Measurements from ENCODE around the gene NBAS.
"Not testable (repeated sequence)": the region's sequence is repeated elsewhere in the genome, so short reads cannot be mapped to it uniquely, and the experiment has no call there.

NBAS gene

GRCh38 chr2:15334644-15335326 is 226.3 kb downstream of the NBAS start:
- Histone ChIP-seq H3K4me3 (ENCODE audit: low read depth, low read length) (no peak overlapping the region), H3K9me3 (ENCODE audit: control insufficient read depth, insufficient read depth, low read length) (no peaks in the 10 kb centered on the region), H3K9ac (ENCODE audit: low read depth, low read length) (no peak overlapping the region), H3K27ac (ENCODE audit: low read depth, low read length) (no peak overlapping the region), H3K27me3 (ENCODE audit: control insufficient read depth, insufficient read depth, low read length) (no peaks in the 10 kb centered on the region), H3K36me3 (ENCODE audit: control insufficient read depth, insufficient read depth, low read length) (no peaks in the 10 kb centered on the region), H3K4me1 (ENCODE audit: control insufficient read depth, insufficient read depth, low read length) (no peaks in the 10 kb centered on the region)

- H3K4me3 ChIP-seq (ENCODE audit: low read depth, low read length): no peak overlapping the region
- no peaks in the 10 kb centered on the region for H3K9me3 ChIP-seq (ENCODE audit: control insufficient read depth, insufficient read depth, low read length)
- H3K27ac ChIP-seq (ENCODE audit: low read depth, low read length): no peak overlapping the region
- no peaks in the 10 kb centered on the region for H3K27me3 ChIP-seq (ENCODE audit: control insufficient read depth, insufficient read depth, low read length)
- no peak overlapping the region for H3K9ac ChIP-seq (ENCODE audit: low read depth, low read length)
- H3K4me1 ChIP-seq (ENCODE audit: control insufficient read depth, insufficient read depth, low read length): no peaks in the 10 kb centered on the region
- H3K36me3 ChIP-seq (ENCODE audit: control insufficient read depth, insufficient read depth, low read length): 0 out of 2 replicates have a peak, but pooled peaks cover 3% of the 10 kb centered on the region
Measured at GRCh38 chr2:15331787-15332186, 229.3 kb downstream of the NBAS start.

GRCh38 chr2:15325296-15325695 is 235.8 kb downstream of the NBAS start:
- Histone ChIP-seq H3K9ac (ENCODE audit: low read depth, low read length) (no peak overlapping the region), H3K27ac (ENCODE audit: low read depth, low read length) (no peak overlapping the region), H3K27me3 (ENCODE audit: control insufficient read depth, insufficient read depth, low read length) (no peaks in the 10 kb centered on the region), H3K9me3 (ENCODE audit: control insufficient read depth, insufficient read depth, low read length) (no peaks in the 10 kb centered on the region), H3K4me1 (ENCODE audit: control insufficient read depth, insufficient read depth, low read length) (no peaks in the 10 kb centered on the region), H3K4me3 (ENCODE audit: low read depth, low read length) (no peak overlapping the region), H3K36me3 (ENCODE audit: control insufficient read depth, insufficient read depth, low read length) (0 out of 2 replicates have a peak, but pooled peaks cover 3% of the 10 kb centered on the region)

- no peaks in the 10 kb centered on the region for H3K9me3 ChIP-seq (ENCODE audit: control insufficient read depth, insufficient read depth, low read length)
- H3K9ac ChIP-seq (ENCODE audit: low read depth, low read length): no peak overlapping the region
Measured at GRCh38 chr2:15323227-15323626, 237.9 kb downstream of the NBAS start.

GRCh38 chr2:15321481-15321880 is 239.7 kb downstream of the NBAS start:
- not testable (repeated sequence) for H3K9ac ChIP-seq (ENCODE audit: low read depth, low read length); H3K27me3 ChIP-seq (ENCODE audit: control insufficient read depth, insufficient read depth, low read length); H3K4me1 ChIP-seq (ENCODE audit: control insufficient read depth, insufficient read depth, low read length); H3K36me3 ChIP-seq (ENCODE audit: control insufficient read depth, insufficient read depth, low read length); H3K4me3 ChIP-seq (ENCODE audit: low read depth, low read length); H3K27ac ChIP-seq (ENCODE audit: low read depth, low read length); H3K9me3 ChIP-seq (ENCODE audit: control insufficient read depth, insufficient read depth, low read length)

More at GRCh38 chr2:15323227-15323626, 237.9 kb downstream of the NBAS start:
- Histone ChIP-seq H3K4me3 (ENCODE audit: low read depth, low read length) (no peak overlapping the region), H3K27me3 (ENCODE audit: control insufficient read depth, insufficient read depth, low read length) (no peaks in the 10 kb centered on the region), H3K27ac (ENCODE audit: low read depth, low read length) (no peak overlapping the region), H3K4me1 (ENCODE audit: control insufficient read depth, insufficient read depth, low read length) (no peaks in the 10 kb centered on the region), H3K36me3 (ENCODE audit: control insufficient read depth, insufficient read depth, low read length) (0 out of 2 replicates have a peak, but pooled peaks cover 3% of the 10 kb centered on the region)

GRCh38 chr2:15316370-15316814 is 244.7 kb downstream of the NBAS start:
- no peaks in the 10 kb centered on the region for H3K36me3 ChIP-seq (ENCODE audit: control insufficient read depth, insufficient read depth, low read length)
- H3K9me3 ChIP-seq (ENCODE audit: control insufficient read depth, insufficient read depth, low read length): no peaks in the 10 kb centered on the region
- H3K4me1 ChIP-seq (ENCODE audit: control insufficient read depth, insufficient read depth, low read length): no peaks in the 10 kb centered on the region
- no peak overlapping the region for H3K9ac ChIP-seq (ENCODE audit: low read depth, low read length)
- no peak overlapping the region for H3K27ac ChIP-seq (ENCODE audit: low read depth, low read length)
- H3K4me3 ChIP-seq (ENCODE audit: low read depth, low read length): no peak overlapping the region
- no peaks in the 10 kb centered on the region for H3K27me3 ChIP-seq (ENCODE audit: control insufficient read depth, insufficient read depth, low read length)

- no peak overlapping the region for H3K9ac ChIP-seq (ENCODE audit: low read depth, low read length)
- no peaks in the 10 kb centered on the region for H3K27me3 ChIP-seq (ENCODE audit: control insufficient read depth, insufficient read depth, low read length)
- no peaks in the 10 kb centered on the region for H3K9me3 ChIP-seq (ENCODE audit: control insufficient read depth, insufficient read depth, low read length)
- H3K27ac ChIP-seq (ENCODE audit: low read depth, low read length): no peak overlapping the region
- no peaks in the 10 kb centered on the region for H3K4me1 ChIP-seq (ENCODE audit: control insufficient read depth, insufficient read depth, low read length)
- no peaks in the 10 kb centered on the region for H3K36me3 ChIP-seq (ENCODE audit: control insufficient read depth, insufficient read depth, low read length)
- H3K4me3 ChIP-seq (ENCODE audit: low read depth, low read length): no peak overlapping the region
Measured at GRCh38 chr2:15315411-15315810, 245.7 kb downstream of the NBAS start.

GRCh38 chr2:15313657-15314056 is 247.5 kb downstream of the NBAS start:
- Histone ChIP-seq H3K4me1 (ENCODE audit: control insufficient read depth, insufficient read depth, low read length) (no peaks in the 10 kb centered on the region), H3K36me3 (ENCODE audit: control insufficient read depth, insufficient read depth, low read length) (no peaks in the 10 kb centered on the region), H3K27ac (ENCODE audit: low read depth, low read length) (no peak overlapping the region)

GRCh38 chr2:15311926-15312325 is 249.2 kb downstream of the NBAS start:
- Histone ChIP-seq H3K9ac (ENCODE audit: low read depth, low read length) (no peak overlapping the region), H3K4me1 (ENCODE audit: control insufficient read depth, insufficient read depth, low read length) (no peaks in the 10 kb centered on the region), H3K27ac (ENCODE audit: low read depth, low read length) (no peak overlapping the region), H3K36me3 (ENCODE audit: control insufficient read depth, insufficient read depth, low read length) (0 out of 2 replicates have a peak, but pooled peaks cover 3% of the 10 kb centered on the region), H3K27me3 (ENCODE audit: control insufficient read depth, insufficient read depth, low read length) (no peaks in the 10 kb centered on the region), H3K9me3 (ENCODE audit: control insufficient read depth, insufficient read depth, low read length) (no peaks in the 10 kb centered on the region), H3K4me3 (ENCODE audit: low read depth, low read length) (no peak overlapping the region)

More at GRCh38 chr2:15313657-15314056, 247.5 kb downstream of the NBAS start:
- Histone ChIP-seq H3K4me3 (ENCODE audit: low read depth, low read length) (no peak overlapping the region), H3K27me3 (ENCODE audit: control insufficient read depth, insufficient read depth, low read length) (no peaks in the 10 kb centered on the region), H3K9me3 (ENCODE audit: control insufficient read depth, insufficient read depth, low read length) (no peaks in the 10 kb centered on the region), H3K9ac (ENCODE audit: low read depth, low read length) (no peak overlapping the region)

- no peak overlapping the region for H3K9ac ChIP-seq (ENCODE audit: low read depth, low read length)
- H3K27ac ChIP-seq (ENCODE audit: low read depth, low read length): no peak overlapping the region
- no peak overlapping the region for H3K4me3 ChIP-seq (ENCODE audit: low read depth, low read length)
- no peaks in the 10 kb centered on the region for H3K9me3 ChIP-seq (ENCODE audit: control insufficient read depth, insufficient read depth, low read length)
- H3K36me3 ChIP-seq (ENCODE audit: control insufficient read depth, insufficient read depth, low read length): 0 out of 2 replicates have a peak, but pooled peaks cover 3% of the 10 kb centered on the region
- no peaks in the 10 kb centered on the region for H3K4me1 ChIP-seq (ENCODE audit: control insufficient read depth, insufficient read depth, low read length)
- H3K27me3 ChIP-seq (ENCODE audit: control insufficient read depth, insufficient read depth, low read length): no peaks in the 10 kb centered on the region
Measured at GRCh38 chr2:15311201-15311907, 249.8 kb downstream of the NBAS start.

GRCh38 chr2:15307526-15307925 is 253.6 kb downstream of the NBAS start:
- Histone ChIP-seq H3K27ac (ENCODE audit: low read depth, low read length) (no peak overlapping the region), H3K27me3 (ENCODE audit: control insufficient read depth, insufficient read depth, low read length) (no peaks in the 10 kb centered on the region), H3K9me3 (ENCODE audit: control insufficient read depth, insufficient read depth, low read length) (no peaks in the 10 kb centered on the region), H3K4me3 (ENCODE audit: low read depth, low read length) (no peak overlapping the region), H3K36me3 (ENCODE audit: control insufficient read depth, insufficient read depth, low read length) (0 out of 2 replicates have a peak, but pooled peaks cover 3% of the 10 kb centered on the region), H3K9ac (ENCODE audit: low read depth, low read length) (no peak overlapping the region), H3K4me1 (ENCODE audit: control insufficient read depth, insufficient read depth, low read length) (no peaks in the 10 kb centered on the region)
